Ishikawa (cell line): ENCODE results near the gene EPB41L2.

Source experiments
- CEBPB ChIP-seq: IDR thresholded peaks from 2 replicates; pipeline ENCODE4 v1.6.1; 2012
- CREB1 ChIP-seq: IDR thresholded peaks from 2 replicates; pipeline ENCODE4 v1.6.1; 2012; ENCODE audit warnings: low read depth
- EGR1 ChIP-seq: IDR thresholded peaks from 2 replicates; pipeline ENCODE4 v1.6.1; 2012
- EP300 ChIP-seq: IDR thresholded peaks from 2 replicates; pipeline ENCODE4 v1.6.1; 2012; ENCODE audit warnings: borderline replicate concordance
- FOXM1 ChIP-seq: IDR thresholded peaks from 2 replicates; pipeline ENCODE4 v1.6.1; 2012; ENCODE audit warnings: low read depth, borderline replicate concordance
- NFIC ChIP-seq: IDR thresholded peaks from 2 replicates; pipeline ENCODE4 v1.6.1; 2012
- RAD21 ChIP-seq: IDR thresholded peaks from 2 replicates; pipeline ENCODE4 v1.6.1; 2012; ENCODE audit warnings: low read depth
- TAF1 ChIP-seq: IDR thresholded peaks from 2 replicates; pipeline ENCODE4 v1.6.1; 2012; ENCODE audit warnings: low read depth, mild to moderate bottlenecking
- TCF12 ChIP-seq: IDR thresholded peaks from 2 replicates; pipeline ENCODE4 v1.6.1; 2012; ENCODE audit warnings: low read depth
- TEAD4 ChIP-seq: IDR thresholded peaks from 2 replicates; pipeline ENCODE4 v1.6.1; 2012
- YY1 ChIP-seq: IDR thresholded peaks from 2 replicates; pipeline ENCODE4 v1.6.1; 2012; ENCODE audit warnings: low read depth
- ZBTB7A ChIP-seq: IDR thresholded peaks from 2 replicates; pipeline ENCODE4 v1.6.1; 2012; ENCODE audit warnings: low read depth
- TF ChIP-seq, protein P1 (sequence below): IDR thresholded peaks from 2 replicates; pipeline ENCODE4 v1.6.1; 2012
- TF ChIP-seq, protein P2 (sequence below): IDR thresholded peaks from 2 replicates; pipeline ENCODE4 v1.6.1; 2012
- TF ChIP-seq, protein P3 (sequence below): IDR thresholded peaks from 2 replicates; pipeline ENCODE4 v1.6.1; 2012; ENCODE audit warnings: low read depth, mild to moderate bottlenecking

Gene EPB41L2

DNA sequence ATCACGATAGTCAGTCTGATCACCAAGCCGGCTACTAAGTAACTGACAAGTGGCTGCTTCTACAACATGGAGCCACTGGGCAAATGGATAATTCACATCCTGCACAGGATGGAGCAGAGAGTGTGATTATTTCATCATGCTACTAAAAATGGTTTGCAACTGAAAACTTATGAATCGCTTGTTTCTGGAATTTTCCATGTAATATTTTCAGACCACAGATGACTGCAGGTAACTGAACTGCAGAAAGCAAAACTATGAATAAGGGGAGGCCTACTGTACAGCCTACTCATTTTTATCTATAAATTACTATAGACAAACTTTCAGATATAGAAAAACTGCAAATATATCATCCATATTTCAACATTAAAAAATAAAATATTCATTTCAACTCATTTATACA, 91.5 kb downstream of the EPB41L2 start:
- TF ChIP-seq EGR1 (no peak), EP300 (no peak), CREB1 (no peak), FOXM1 (no peak), TAF1 (no peak), RAD21 (no peak), NFIC (no peak), ZBTB7A (no peak), TEAD4 (no peak), CEBPB (no peak), YY1 (no peak), TCF12 (no peak)
- TF ChIP-seq, protein P1, sequence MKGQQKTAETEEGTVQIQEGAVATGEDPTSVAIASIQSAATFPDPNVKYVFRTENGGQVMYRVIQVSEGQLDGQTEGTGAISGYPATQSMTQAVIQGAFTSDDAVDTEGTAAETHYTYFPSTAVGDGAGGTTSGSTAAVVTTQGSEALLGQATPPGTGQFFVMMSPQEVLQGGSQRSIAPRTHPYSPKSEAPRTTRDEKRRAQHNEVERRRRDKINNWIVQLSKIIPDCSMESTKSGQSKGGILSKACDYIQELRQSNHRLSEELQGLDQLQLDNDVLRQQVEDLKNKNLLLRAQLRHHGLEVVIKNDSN, result no peak
- TF ChIP-seq, protein P2, sequence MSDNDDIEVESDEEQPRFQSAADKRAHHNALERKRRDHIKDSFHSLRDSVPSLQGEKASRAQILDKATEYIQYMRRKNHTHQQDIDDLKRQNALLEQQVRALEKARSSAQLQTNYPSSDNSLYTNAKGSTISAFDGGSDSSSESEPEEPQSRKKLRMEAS, result no peak
- TF ChIP-seq, protein P3, sequence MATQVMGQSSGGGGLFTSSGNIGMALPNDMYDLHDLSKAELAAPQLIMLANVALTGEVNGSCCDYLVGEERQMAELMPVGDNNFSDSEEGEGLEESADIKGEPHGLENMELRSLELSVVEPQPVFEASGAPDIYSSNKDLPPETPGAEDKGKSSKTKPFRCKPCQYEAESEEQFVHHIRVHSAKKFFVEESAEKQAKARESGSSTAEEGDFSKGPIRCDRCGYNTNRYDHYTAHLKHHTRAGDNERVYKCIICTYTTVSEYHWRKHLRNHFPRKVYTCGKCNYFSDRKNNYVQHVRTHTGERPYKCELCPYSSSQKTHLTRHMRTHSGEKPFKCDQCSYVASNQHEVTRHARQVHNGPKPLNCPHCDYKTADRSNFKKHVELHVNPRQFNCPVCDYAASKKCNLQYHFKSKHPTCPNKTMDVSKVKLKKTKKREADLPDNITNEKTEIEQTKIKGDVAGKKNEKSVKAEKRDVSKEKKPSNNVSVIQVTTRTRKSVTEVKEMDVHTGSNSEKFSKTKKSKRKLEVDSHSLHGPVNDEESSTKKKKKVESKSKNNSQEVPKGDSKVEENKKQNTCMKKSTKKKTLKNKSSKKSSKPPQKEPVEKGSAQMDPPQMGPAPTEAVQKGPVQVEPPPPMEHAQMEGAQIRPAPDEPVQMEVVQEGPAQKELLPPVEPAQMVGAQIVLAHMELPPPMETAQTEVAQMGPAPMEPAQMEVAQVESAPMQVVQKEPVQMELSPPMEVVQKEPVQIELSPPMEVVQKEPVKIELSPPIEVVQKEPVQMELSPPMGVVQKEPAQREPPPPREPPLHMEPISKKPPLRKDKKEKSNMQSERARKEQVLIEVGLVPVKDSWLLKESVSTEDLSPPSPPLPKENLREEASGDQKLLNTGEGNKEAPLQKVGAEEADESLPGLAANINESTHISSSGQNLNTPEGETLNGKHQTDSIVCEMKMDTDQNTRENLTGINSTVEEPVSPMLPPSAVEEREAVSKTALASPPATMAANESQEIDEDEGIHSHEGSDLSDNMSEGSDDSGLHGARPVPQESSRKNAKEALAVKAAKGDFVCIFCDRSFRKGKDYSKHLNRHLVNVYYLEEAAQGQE, result no peak

DNA sequence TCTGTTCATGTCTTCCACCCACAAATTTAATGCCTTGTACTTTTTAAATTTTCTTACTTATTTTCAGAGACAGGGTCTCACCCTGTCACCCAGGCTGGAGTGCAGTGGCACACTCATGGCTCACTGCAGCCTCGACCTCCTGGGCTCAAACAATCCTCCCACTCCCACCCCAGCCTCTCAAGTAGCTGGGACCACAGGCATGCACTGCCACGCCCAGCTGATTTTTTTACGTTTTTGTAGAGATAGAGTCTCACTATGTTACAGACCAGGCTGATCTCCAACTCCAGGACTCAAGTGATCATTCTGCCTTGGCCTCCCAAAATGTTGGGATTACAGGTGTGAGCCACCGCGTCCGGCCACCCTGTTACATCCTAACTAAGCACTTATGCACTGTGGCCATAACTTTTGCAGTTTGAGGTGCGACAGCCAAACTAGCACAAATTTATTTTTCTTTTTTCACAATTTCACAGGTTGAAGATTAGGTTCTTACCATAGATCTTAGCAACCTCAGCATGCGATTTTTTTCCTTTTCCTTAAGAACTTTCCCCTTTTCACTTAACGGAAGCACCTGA, 92.1 kb downstream of the EPB41L2 start:
- TF ChIP-seq YY1, result no peak

DNA sequence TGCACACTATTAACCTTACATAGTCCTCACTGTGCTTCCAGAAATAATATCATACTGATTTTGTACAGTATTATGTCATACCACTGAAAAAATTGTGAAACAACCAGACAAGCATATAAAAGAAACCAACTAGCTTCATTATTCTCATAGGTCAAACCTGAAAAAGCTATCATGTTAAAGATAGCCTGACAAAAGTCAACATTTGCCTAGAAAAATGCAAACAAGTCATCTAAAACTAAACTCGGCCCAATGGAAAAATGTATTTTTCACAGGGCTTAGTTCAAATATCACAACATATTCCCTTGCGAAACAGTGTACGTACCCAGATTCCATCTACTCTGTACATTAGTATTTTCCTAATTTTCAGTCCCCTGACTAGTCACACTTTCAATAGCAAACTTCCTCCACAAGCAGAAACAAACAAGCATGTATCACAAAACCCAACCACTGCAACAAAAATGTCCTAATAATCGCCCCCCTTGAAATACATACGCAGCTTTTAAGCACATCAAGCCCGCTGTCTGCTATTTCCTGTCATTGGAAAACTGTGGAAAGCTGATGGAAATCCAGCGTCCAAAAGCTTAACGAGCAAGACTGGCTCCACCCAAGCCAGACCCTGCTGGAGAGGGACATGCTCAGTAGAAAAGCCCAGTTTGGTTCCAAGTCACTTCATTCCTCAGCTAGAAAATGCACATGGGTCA, 93.1 kb downstream of the EPB41L2 start:
- TF ChIP-seq TAF1, result no peak
- TF ChIP-seq, protein P3, result no peak
- TF ChIP-seq TCF12, result no peak
- TF ChIP-seq, protein P1, result no peak
- TF ChIP-seq EGR1, result no peak

DNA sequence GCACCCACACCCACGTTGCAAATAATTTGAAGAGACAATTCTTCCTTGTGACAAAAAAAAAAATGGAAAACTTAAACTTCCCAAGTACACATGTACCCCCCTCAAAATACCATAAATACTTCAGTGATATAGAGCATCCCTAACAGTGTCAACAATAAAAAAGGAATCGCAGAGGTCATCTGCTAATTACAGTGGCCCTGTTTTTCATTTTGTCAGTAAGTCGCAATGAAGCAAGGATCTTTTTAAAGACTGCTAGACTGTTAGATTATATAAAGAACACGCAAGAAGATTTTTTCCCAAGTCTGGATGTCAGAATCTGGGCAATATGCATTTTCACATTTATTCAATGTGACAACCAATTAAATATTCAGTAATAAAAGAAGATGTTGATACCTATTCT, 93.9 kb downstream of the EPB41L2 start:
- TF ChIP-seq EGR1 (no peak), YY1 (no peak), TAF1 (no peak), TCF12 (no peak), RAD21 (no peak), ZBTB7A (no peak), FOXM1 (no peak), NFIC (no peak), EP300 (no peak), CREB1 (no peak), CEBPB (no peak), TEAD4 (no peak)
- TF ChIP-seq, protein P3, result no peak
- TF ChIP-seq, protein P1, result no peak
- TF ChIP-seq, protein P2, result no peak
